Measurements from ENCODE around the gene PATZ1.

DNA sequence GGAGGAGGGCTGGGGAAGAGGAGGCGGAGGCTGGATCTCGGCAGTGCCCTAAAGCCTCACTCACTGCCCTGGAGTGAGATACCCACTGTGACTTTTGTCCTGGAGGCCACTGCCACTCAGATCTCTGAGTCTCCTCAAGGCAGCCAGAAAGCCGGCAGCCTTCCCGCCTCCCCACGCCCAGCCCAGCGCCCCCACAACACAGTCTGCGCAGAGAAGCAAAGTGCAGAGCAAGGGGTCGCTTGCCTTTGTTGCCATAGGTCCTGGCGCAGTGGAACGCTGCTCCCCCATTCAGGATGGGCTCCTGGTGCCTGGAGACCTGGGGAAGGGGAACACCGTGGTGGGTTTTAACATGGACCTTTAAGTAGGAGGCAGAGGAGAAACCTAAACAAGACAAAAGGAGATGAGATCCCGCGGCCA is 17.6 kb downstream of the PATZ1 start:
- TF ChIP-seq TAF1 (IDR thresholded peaks at IDR 0.05; ENCODE audit: borderline replicate concordance, low read depth, low read length): no peak
- no peak for TF ChIP-seq POLR2A (IDR thresholded peaks at IDR 0.05; ENCODE audit: low read depth, low read length)
- no peak for TF ChIP-seq POLR2AphosphoS5 (IDR thresholded peaks at IDR 0.05; ENCODE audit: low read depth, low read length)
